Smooth muscle cell (in vitro differentiated cells): ENCODE results near the gene SORL1-AS1.

Experiments used
- DNase-seq: peaks from one replicate; lab custom pipeline; 2025; ENCODE audit not compliant: unreplicated experiment; lab: John Stamatoyannopoulos, UW
- H2AFZ ChIP-seq: fragments of 200-600 bp; sonication (generic); 2 replicates; pipeline ENCODE4 v1.6.0; 2016; ENCODE audit warnings: antibody characterized with exemption, low read depth, mild to moderate bottlenecking
- H3F3A ChIP-seq: fragments of 200-600 bp; sonication (generic); 2 replicates; pipeline ENCODE4 v1.6.0; 2017; ENCODE audit warnings: antibody characterized with exemption, low read depth
- H3K27ac ChIP-seq: fragments of 200-600 bp; sonication (generic); 2 replicates; pipeline ENCODE4 v1.5.1; 2016; ENCODE audit warnings: low read depth, mild to moderate bottlenecking
- H3K27me3 ChIP-seq: fragments of 200-600 bp; sonication (generic); 2 replicates; pipeline ENCODE4 v1.6.1; 2016; ENCODE audit warnings: low read depth, mild to moderate bottlenecking
- H3K36me3 ChIP-seq: fragments of 200-600 bp; sonication (generic); 2 replicates; pipeline ENCODE4 v1.5.1; 2016; ENCODE audit warnings: low read depth
- H3K4me1 ChIP-seq: fragments of 200-600 bp; sonication (generic); 2 replicates; pipeline ENCODE4 v1.5.1; 2016; ENCODE audit warnings: low read depth
- H3K4me2 ChIP-seq: fragments of 200-600 bp; sonication (generic); 2 replicates; pipeline ENCODE4 v1.6.0; 2016; ENCODE audit warnings: mild to moderate bottlenecking
- H3K4me3 ChIP-seq: fragments of 200-600 bp; sonication (generic); 2 replicates; pipeline ENCODE4 v1.5.1; 2016; ENCODE audit warnings: mild to moderate bottlenecking
- H3K79me2 ChIP-seq: fragments of 200-600 bp; sonication (generic); 2 replicates; pipeline ENCODE4 v1.6.0; 2016; ENCODE audit warnings: low read depth, mild to moderate bottlenecking
- H3K9ac ChIP-seq: fragments of 200-600 bp; sonication (generic); 2 replicates; pipeline ENCODE4 v1.6.0; 2016; ENCODE audit warnings: low read depth
- H3K9me3 ChIP-seq: fragments of 200-600 bp; sonication (generic); replicated peaks from 2 replicates; pipeline ENCODE4 v1.5.1; 2016; ENCODE audit warnings: low read depth
- H4K20me1 ChIP-seq: fragments of 200-600 bp; sonication (generic); 2 replicates; pipeline ENCODE4 v1.6.0; 2016; ENCODE audit warnings: low read depth
- WGBS: methylation state at CpG from one replicate; pipeline ENCODE4 v1.1.7; 2016; ENCODE audit warnings: low lambda C conversion rate; 5-methylcytosine and 5-hydroxymethylcytosine counted together
- TF ChIP-seq, protein P1 (sequence below): fragments of 200-600 bp; sonication (generic); IDR thresholded peaks from 2 replicates; pipeline ENCODE4 v1.5.1; 2017; ENCODE audit warnings: borderline replicate concordance, mild to moderate bottlenecking, antibody characterized with exemption; ENCODE audit not compliant: insufficient read depth, poor library complexity, severe bottlenecking

Gene SORL1-AS1

DNA sequence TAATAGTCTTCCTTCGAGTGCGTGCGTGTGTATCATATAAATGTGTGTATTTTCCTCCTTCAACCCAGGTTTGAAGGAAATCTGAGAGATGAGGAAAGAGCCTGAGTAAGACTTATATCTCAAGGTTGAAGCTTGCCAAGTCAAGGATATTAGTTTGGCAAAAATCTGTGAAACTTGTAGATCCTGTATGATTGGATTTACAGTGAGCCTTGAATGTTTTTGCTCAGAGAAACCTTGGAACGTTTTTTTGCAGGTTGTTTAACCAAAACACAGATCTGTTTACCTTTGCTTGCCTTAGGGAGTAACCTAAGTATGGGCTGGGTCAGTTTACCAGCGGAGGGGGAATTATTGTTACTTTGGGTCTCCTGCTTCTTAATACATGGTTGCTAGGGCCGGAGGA is 35.9 kb upstream of the SORL1-AS1 start:
- no peak overlapping the region for H3K4me2 ChIP-seq
- no peak for DNase-seq
- 82% methylated on average over 6 of the region's 6 CpGs for WGBS

DNA sequence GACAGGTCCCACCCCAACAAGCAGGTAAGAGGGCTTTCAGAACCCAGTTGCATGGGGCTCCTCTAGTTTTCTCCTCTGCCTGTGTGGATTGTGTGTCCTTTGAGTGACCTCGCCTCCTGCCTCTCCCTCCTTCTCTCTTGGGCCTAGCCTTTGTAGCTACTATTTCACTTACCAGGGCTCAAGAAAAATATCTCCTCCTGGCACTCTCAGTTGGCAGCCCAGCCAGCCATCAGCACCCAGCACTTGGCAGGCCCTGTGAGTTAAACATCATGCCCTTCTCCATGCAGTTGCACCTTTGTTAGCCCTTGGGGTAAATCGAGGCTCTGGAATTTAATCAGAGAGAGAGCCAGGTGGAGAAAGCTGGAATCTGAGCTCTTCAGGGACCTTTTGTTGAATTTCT is 35.4 kb upstream of the SORL1-AS1 start:
- Histone ChIP-seq H3K27ac (no peak overlapping the region), H3K9ac (no peak overlapping the region), H3K4me2 (no peak overlapping the region), H3K4me3 (no peak overlapping the region), H3K27me3 (no peaks in the 10 kb centered on the region), H3K79me2 (no peaks in the 10 kb centered on the region), H4K20me1 (no peaks in the 10 kb centered on the region), H3F3A (no peaks in the 10 kb centered on the region), H3K36me3 (no peaks in the 10 kb centered on the region), H3K9me3 (no peaks in the 10 kb centered on the region), H3K4me1 (no peaks in the 10 kb centered on the region), H2AFZ (no peak overlapping the region)
- DNase-seq, result no peak
- TF ChIP-seq, protein P1, sequence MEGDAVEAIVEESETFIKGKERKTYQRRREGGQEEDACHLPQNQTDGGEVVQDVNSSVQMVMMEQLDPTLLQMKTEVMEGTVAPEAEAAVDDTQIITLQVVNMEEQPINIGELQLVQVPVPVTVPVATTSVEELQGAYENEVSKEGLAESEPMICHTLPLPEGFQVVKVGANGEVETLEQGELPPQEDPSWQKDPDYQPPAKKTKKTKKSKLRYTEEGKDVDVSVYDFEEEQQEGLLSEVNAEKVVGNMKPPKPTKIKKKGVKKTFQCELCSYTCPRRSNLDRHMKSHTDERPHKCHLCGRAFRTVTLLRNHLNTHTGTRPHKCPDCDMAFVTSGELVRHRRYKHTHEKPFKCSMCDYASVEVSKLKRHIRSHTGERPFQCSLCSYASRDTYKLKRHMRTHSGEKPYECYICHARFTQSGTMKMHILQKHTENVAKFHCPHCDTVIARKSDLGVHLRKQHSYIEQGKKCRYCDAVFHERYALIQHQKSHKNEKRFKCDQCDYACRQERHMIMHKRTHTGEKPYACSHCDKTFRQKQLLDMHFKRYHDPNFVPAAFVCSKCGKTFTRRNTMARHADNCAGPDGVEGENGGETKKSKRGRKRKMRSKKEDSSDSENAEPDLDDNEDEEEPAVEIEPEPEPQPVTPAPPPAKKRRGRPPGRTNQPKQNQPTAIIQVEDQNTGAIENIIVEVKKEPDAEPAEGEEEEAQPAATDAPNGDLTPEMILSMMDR, result no peak
- WGBS, result 89% methylated on average over 2 of the region's 2 CpGs

More for the DNA sequence above, 35.9 kb upstream of the SORL1-AS1 start:
- no peak overlapping the region for H3K9ac ChIP-seq
- H3K27me3 ChIP-seq, result no peaks in the 10 kb centered on the region
- H3K4me1 ChIP-seq, result no peaks in the 10 kb centered on the region
- no peaks in the 10 kb centered on the region for H3K9me3 ChIP-seq
- H4K20me1 ChIP-seq, result no peaks in the 10 kb centered on the region
- no peaks in the 10 kb centered on the region for H3F3A ChIP-seq
- no peaks in the 10 kb centered on the region for H3K79me2 ChIP-seq
- H3K4me3 ChIP-seq, result no peak overlapping the region
- TF ChIP-seq, protein P1, result no peak
- H2AFZ ChIP-seq, result no peak overlapping the region
- H3K27ac ChIP-seq, result no peak overlapping the region
- no peaks in the 10 kb centered on the region for H3K36me3 ChIP-seq

DNA sequence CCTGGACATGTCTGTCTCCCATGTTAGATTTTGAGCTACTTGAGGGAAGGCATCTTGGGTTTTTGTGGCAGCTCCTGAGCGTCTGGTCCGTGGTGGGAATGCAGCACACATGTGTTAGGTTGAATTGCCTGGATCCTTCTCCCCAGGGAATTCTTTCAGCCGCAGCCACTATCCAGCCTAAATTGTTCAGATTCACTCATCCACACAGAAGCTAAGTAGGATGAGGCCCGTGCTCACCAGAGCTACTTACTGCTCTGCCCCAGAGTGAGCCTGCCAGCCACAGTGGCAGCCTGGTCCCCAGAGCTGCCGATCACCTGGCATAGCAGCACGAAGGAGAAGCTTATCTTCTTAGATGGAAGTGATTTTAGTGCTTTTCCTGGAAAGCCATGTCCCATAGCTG is 34.4 kb upstream of the SORL1-AS1 start:
- no peaks in the 10 kb centered on the region for H3K36me3 ChIP-seq
- no peak overlapping the region for H3K4me2 ChIP-seq
- no peaks in the 10 kb centered on the region for H4K20me1 ChIP-seq
- 81% methylated on average over 6 of the region's 6 CpGs for WGBS
- TF ChIP-seq, protein P1, result no peak
- H2AFZ ChIP-seq, result no peak overlapping the region
- DNase-seq, result no peak
- no peak overlapping the region for H3K4me3 ChIP-seq
- H3K27ac ChIP-seq, result no peak overlapping the region
- H3K9me3 ChIP-seq, result no peaks in the 10 kb centered on the region
- no peak overlapping the region for H3K9ac ChIP-seq
- no peaks in the 10 kb centered on the region for H3K27me3 ChIP-seq
- H3F3A ChIP-seq, result no peaks in the 10 kb centered on the region
- no peaks in the 10 kb centered on the region for H3K79me2 ChIP-seq
- H3K4me1 ChIP-seq, result no peaks in the 10 kb centered on the region

DNA sequence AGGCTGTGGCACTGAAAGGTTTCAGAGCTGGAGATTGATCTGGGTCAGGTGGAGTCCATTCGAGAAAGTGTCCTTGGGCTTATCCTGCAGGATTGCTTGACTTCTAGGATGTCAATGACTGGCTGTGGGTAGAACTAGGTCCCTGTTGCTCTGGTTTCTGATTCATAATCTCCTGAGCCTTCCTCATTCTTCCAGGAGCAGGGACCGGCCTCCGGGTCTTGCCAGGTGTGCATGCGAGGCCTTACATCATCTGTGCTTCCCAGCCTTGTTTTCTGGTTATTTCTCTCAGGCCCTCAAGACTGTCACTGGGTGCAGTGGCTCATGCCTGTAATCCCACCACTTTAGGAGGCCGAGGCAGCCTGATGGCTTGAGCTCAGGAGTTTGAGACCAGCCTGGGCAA is 33.3 kb upstream of the SORL1-AS1 start:
- Histone ChIP-seq H3K36me3 (no peaks in the 10 kb centered on the region), H4K20me1 (no peaks in the 10 kb centered on the region), H3K79me2 (no peaks in the 10 kb centered on the region), H3F3A (no peaks in the 10 kb centered on the region), H3K27ac (no peak overlapping the region), H3K27me3 (no peaks in the 10 kb centered on the region), H3K4me1 (no peaks in the 10 kb centered on the region), H3K4me2 (no peak overlapping the region), H2AFZ (no peak overlapping the region), H3K9ac (no peak overlapping the region), H3K4me3 (no peak overlapping the region), H3K9me3 (no peaks in the 10 kb centered on the region)
- no peak for DNase-seq
- 97% methylated on average over 5 of the region's 5 CpGs for WGBS
- TF ChIP-seq, protein P1, result no peak
